GM19324 (cell line): Measurements from ENCODE around the gene UTP25.
A peak's percentile ranks its signal among the peaks of the same experiment; 100 is the strongest.

Experiments used
- ATAC-seq: cut with Tn5 transposase; IDR thresholded peaks from one replicate; pipeline ENCODE4 v1.9.1; 2021; ENCODE audit warnings: mild to moderate bottlenecking, moderate library complexity; ENCODE audit not compliant: unreplicated experiment, low FRiP score

Gene UTP25

DNA sequence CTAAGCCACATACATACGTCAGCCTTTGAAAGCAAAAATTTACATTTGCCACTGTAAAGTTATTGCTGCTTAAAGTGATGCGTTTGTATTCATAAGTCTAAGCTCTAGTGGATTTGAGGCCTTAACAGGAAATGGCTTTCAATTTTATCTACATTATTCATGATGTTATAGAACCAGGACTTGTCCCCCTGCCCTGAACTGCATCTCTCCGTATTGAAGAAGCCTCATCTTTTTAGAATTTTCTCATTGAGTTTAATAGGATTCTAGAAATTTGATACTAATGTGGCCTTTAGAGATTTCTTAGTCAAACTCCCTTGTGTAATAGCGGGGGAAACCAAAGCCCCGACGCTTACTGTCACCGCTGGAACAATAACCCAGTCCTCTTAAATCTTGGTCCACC is 9.9 kb downstream of the UTP25 start:
- ATAC-seq: no peak

DNA sequence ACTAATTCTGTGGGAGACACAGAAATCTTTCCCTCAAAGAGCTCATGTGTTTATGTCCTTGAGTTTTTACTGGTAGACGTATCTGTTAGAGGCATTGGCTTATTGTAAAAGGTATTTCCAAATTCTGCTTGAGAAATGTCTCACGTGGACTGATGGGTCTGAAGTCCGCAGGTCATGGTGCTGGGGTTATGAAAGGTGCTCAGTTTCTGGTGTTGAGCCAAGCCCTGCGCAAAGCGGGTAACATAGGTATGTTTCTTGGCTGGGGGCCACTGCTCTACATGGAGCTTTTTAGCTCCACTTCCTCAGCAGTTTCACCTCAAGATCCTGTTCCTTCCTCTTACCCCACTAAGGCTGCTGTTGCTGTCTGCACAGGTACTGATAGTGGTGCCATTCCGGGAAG is 10.8 kb downstream of the UTP25 start:
- ATAC-seq: no peak

DNA sequence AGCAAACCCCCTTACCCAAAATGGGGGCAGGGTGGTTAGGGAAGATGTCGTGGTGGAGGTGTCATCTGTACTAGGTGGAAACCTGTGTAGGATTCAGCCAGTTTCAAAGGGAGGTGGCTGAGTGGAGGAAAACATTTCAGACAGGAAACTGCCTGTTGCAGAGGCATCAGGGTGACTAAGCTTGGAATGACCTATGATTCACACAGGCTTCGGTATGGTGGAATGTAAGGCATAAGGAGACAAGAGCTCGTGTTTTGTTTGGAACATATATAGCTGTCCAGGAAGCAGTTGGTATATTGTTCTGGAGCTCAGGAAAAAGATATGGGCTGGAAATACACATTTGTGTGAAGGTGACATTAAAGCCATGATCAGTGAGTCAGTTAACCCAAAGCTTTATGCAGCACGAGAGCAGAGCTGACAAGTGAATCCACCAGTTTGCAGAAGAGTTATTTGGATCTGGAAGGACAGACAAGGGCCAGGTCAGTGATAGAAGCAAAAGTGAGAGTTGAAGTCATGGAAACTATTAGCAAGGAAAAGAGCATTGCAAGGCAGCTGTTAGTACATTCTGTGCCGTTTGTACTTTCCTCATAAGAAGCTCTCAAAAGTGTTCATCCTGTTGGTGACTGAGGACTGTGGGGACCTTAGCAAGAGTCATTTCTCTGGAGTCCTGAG is 12.2 kb downstream of the UTP25 start:
- ATAC-seq: no peak

DNA sequence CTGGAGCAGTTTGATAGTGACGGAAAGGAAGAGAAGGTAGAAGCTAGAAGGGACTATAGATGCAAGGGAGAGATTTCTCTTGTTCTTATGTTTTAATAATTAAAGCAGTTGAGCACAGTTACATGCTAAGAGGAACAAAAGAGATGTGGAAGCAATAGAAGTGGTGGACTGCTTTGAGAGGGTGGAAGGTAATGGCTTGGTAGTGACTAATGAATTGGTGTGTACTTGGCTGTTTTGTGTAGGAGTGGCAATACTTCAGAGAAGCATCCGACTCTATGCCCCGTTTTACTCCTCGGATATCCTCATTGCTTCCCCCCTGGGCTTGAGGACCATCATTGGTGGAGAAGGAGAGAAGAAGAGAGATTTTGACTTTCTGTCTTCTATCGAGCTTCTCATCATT is 12.8 kb downstream of the UTP25 start:
- ATAC-seq: no peak

DNA sequence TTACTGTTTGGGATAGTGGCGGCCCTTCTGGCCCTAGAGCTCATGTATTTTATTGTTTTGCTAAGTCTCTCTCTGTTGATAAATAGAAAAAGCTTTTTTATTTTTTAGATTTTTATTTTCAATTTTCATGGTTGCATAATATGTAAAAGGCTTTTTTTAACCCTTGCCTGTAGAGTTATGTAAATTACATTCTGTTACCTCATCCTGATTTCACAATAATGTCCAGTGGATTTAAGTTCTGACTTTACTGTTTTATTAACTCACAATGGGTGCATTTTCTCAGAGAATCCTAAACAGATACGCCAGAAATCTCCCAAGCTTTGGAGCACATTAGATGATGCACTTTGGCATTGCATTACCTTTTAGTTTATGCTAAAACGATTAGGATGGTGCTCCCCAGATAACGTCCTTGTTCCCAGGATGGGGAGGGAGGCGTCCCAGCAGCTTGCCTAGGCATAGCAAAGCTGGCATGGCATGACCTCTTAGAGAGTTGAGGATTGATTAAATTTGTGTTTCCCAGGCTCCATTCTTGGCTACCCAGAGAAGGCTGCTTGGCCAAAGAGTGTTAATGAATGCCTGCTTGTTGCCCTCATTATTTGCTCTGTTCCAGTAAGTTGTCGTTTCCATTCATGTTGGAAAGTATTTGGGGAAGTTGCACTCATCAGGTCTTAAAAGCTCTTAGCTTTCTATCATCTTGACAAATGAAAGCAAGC is 17.1 kb downstream of the UTP25 start:
- ATAC-seq: no peak

DNA sequence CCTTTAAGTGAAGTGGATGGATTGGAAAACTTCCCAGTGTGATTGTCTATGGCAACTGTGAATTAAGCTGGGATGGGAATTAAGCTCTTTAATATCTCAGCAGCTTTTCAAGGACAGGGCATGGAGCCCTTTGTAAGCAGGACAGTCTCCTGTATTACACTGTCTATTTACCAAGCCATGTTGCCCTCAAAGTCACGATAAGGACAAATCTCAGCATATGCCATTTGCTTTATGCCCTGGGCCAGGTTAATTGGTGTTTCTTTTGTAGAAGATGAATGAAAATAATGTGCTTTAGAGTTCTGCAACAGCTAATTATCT is 17.6 kb downstream of the UTP25 start:
- ATAC-seq: no peak

DNA sequence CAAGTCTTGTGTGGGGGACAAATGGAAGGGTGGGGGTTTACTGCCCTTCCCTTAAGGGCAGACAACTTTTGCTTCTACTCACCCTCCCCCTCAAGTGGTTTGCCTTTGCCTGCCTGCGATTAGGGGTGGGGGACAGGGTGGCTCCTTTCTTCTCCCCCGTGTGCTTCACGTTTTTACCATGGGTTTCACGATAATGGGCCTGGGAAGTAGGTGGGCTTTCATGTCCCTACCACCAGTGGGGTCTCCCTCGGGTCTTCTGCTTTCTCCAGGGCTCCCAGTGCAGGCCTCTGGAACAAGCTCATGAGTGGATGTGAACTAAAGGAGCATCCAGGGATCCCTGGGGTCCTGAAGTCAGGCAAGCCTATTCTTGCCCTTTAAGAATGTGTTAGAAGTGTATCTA is 21.6 kb downstream of the UTP25 start:
- no peak for ATAC-seq

DNA sequence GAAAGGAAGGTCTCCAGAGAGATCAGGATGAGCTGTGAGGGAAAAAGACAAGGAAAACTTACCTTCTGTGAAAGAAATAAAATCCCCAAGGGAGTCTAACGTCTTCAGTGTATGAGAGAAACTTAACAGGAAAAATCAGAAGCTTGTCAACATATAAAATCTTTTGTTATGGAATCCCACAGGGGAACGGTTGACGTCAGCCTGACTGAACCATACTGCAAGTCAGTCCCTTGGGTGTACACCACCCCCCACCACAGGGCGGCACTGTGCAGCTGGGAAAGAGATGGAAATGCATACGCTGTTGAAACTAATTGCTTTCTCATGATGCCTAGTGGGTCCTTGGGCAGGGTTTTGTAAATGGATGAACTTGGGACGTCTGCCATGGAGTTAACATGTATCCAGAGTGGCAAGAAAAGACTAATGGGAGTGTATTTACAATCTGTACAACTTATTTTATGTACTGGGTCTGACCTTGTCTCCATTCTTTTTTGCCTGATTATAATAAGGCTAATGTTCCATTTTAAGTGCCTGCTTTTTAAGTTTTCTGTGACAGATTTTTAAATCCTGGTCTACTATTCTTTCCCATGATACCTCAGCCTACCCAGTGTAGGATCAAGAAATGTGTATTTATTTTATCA is 22.7 kb downstream of the UTP25 start:
- no peak for ATAC-seq

DNA sequence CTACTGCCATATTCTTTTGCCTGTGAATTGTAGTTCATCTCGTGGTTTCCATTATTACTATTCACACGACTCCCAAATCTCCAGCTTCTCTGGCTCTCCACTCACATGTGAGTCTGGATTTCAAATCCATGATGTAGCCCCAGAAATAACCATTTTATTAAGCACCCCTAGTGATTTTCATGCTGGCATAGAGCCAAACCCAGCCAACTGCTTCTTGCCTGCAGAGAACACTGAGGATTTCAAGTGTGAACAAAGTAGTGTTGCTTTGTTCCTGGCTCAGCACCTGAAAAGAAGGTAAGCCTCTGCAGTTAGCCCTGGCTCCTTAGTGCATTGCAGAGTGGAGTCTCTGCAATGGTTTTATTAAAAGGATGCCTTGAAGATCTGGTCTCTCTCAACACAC is 25.9 kb downstream of the UTP25 start:
- no peak for ATAC-seq

DNA sequence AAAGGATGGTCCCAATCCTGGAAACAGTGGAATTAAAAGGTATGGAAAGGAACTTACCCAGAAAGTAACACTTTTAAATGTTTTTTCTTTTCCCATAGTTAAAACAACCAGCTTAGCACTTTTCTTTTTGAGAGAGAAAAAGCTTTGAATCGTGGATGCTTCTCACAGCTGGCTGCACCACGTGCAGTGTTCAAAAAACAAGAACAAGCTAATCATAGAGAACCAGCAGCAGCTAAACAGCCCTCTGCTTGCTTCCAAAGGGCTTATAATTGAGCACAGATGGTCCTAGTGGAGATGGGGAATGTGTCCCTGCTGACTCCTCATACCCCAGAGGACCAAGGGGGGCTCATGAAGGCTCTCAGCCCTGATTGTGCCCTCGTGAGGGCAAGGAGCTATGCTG is 26.4 kb downstream of the UTP25 start:
- ATAC-seq: no peak

DNA sequence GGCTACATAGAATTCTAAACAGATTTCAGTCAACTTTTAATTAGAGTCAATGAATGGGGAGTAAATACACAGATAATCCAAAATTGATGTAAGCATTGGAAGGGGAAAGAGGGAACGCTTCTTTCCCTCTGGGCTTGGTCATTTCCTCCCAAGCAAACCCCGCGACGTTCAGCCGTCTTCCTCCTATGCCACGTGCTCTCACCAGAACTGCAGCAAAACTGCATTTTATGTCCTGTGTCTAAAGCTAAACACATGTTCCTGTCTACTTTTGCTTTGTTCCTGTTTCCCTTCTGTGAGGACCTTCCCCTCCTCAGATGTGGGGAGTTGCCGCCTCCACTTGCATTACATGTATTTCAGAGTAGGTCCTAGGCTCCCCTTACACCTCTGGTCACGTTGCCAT is 27.2 kb downstream of the UTP25 start:
- no peak for ATAC-seq

DNA sequence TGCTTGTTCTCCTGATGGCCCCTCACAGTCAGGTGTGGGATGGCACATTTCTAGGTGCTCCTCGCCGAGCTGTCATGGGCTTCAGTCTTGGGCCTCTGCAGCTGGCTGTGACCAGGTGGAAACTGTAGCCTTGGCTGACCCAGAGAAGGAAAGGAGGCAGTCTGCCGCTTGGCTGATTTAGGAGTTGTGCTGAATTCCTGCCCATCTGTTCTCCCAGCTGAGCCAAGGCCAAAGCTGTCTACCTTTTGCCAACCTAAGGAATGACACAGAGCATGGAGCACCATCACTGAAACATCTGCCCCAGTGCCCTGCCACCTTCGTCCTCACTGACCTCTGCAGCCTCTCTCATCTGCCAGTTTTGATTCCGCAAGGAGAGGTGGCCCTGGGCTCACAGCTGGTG is 27.9 kb downstream of the UTP25 start:
- no peak for ATAC-seq

DNA sequence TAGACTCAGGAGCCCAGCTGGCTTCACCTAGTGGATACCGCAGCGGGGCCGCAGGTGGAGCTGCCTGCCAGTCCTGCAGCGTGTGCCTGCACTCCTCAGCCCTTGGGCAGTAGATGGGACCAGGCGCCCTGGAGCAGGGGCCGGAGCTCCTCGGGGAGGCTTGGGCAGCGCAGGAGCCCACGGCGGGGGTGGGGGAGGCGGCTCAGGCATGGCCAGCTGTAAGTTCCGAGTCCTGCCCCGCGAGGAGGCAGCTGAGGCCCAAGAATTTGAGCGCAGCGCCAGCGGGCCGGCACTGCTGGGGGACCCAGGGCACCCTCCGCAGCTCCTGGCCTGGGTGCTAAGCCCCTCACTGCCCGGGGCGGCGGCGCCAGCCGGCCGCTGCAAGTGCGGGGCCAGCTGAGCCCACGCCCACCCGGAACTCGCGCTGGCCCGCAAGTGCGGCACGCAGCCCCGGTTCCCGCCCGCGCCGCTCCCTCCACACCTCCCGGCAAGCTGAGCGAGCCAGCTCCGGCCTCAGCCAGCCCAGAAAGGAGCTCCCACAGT is 30.9 kb downstream of the UTP25 start:
- ATAC-seq: no peak

DNA sequence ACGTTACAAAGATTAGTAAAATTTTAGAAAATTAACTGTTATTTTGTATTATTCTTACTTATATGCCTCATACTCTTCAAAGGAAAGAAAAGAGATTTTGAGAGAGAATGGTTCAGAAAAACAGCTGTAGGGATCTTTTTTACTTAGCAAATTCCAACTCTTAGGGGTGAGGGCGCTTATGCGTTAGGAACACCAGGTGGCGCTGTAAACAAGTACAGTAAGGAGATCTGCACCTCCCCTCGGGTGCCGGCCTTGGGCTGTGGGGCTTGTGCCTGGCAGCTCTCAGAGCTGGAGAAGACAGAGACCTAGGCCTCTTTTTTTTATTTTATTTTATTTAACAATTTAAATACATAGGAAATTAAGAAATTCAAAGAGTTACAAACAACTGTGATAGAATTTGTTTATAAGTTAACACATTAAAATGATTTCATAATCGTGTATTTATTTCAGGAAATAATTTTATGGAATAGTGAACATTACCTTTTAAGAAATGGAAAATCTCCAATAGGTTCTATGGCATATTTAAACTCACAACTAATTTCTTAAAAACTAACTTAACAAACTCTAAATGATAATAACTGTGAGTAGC is 32.6 kb downstream of the UTP25 start:
- ATAC-seq: peak; percentile 80

DNA sequence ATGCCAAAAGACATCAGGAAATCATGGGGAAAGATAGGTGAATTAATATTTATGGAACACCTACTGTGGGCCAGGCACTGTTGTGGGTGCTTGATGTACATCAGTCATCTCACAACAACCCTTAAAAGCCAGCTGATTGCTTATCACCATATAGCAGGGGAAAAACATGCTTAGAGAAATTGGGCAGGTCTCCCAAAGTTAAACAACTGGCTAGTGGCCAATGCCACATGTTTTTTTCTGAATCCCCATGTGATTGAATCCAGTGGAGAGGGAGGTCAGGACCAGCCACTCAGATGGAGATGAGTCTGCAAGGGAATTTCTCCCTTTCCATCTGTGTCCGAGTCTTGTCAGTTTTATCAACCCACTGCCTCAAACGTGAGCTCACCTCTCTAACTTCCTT is 33.5 kb downstream of the UTP25 start:
- ATAC-seq: no peak

DNA sequence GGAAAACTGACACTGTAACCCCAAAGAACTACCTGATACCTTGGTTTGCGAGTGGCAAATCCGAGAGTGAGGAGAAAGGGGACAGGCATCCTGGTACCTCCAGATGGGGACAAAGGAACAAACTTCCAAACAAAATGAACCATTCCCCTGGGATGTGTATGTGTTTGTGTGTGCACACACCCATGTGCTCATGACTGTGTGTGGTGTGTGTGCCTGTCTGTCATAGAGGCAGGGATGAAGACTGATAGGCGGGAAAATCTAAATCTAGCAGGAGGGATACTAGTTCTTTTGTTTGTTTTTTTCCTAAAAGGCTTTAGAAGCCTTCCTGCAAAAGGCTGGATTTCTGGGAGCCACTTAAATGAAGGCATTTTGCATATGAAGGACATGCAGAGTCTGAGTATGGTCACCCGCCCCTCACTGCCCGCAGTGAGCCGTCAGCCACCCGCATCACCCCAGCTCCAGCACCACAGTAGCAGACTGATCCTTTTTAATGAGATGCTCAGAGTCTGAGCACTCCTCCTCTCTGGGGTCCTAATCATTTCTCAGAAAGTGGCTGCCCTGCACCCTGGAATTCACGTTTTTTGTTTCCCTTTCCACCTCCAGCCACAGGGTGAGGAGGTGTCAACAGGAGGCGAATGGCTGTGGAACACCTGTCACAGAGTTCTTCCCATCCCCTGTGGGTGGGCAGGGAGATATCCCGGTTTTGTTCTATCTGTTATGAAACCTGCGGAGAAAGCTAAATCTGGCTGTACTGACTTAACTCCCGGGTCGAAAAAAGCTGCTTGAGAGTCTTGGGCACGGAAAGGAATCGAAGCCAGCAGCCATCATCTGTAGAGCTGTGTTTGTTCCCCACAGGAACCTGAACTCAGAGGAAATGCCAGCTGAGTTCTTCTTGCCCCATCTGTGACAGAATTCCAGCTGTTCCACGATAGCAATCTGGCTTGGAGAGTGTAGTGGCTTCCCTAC is 34.9 kb downstream of the UTP25 start:
- no peak for ATAC-seq

DNA sequence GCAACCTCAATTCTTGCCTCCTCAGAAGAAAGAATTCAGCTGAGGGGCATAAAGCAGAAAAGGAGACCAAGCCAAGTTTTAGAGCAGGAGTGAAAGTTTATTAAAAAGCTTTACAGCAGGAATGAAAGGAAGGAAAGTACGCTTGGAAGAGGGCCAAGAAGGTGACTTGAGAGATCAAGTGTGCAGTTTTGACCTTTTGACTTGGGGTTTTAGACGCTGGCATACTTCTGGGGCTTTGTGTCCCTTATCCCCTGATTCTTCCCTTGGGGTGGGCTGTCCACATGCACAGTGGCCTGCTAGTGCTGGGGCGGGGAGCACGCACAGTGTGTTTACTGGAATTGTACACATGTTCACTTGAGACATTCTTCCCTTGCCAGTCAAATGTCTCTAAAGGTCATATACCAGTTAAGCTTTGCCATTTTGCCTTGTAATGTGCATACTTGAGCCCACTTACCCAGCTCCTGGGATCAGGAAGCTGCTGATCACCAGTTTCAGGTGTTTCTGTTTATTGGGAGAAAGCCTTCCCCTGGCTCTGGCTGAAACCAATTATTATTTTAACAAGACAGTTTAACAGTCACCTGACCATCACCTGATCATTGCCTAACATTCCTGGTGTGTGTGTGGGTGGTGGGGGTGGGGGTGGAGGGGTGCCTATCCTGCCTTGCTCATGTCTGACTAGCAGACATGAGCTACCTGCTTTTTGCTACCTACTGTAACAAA is 36.2 kb downstream of the UTP25 start:
- no peak for ATAC-seq

DNA sequence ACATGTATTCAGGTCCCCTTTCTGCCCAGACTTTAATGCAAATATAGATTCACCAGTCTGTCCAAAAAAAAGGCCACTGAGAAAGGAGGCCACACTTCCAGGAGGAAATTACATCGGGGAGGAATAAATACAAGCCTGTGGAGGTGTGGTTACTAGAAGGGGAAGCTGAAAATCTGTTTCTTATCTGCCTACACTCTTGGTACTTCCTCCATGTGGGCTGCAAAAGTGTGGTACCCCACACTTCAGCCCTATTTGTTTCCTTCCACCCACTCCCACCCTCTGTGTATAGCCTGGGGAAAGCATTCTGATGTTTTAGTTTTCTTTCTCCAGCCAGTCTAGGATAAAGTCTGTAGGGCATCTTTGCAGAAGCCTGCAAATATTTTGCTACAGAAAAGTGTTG is 38.4 kb downstream of the UTP25 start:
- no peak for ATAC-seq

DNA sequence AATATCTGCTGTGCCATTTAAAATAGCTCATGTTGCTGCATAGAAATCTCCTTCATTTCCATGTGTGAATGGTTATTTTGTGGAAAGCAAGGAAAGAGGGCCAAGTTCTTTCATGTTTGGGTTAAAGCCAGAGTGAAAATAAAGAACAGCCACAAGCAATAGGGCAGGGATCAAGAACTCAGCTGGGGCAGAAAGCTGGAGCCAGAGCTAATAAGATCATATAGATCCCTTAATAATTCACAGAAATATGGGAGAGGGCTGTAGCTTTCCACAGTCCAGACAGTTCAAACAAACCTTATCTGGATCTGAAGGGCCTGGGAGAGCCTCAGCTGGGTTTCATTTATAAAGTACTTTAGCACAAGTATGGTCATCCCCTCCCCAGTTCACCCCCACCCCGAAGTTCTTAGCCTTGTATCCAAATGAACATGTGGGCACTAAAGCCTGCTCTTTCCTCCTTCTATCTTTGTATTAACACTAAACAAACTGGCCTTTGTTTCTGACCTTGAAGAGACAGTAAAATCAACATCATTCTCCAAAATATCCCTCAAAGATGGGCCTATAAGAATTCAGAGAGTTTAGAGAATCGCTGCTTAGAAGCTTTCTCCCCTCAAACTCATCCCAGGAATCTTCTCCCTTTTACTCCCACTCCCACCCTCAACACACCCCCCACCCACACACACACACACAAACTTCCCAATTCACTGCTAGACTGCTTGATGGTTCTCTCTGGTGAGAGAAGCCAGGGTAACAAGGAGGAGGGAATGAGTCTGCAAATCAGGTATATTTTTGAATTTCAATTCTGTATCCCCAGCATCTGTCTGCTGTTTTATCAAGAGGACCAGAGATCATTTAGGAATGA is 41.7 kb downstream of the UTP25 start:
- no peak for ATAC-seq
